ENCODE measurements around the gene PRTN3. TPM values are rescaled to one million over a fixed set of nuclear protein-coding genes. Genes with fewer than 3 reads are reported as not detected.

PRTN3 gene
- total and polyA plus RNA-seq, 4 donors, result 0.17 to 225 (median 1.7) TPM

DNA sequence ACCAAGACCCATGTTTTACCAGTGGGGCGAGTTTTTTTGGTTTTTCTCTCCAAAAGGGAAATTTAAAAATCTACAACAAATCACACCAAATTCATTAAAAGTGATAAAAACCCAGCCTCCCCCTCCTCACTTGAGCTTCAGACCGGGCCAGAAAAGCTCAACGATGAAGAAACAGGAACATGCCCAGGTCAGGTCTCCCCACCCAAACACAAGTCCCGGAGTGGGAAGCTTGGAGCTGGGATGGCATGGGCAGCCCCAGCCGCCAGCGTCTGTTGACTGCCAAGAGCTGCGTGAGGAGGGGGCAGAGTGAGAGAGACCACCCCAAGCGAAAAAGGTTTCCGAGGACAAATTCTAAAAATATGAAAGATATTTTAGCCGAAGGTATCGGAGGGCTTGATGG, 56.2 kb downstream of the PRTN3 start:
- Histone ChIP-seq H3K4me1 (ENCODE audit: control insufficient read depth in 4 of 4, insufficient read depth in 4 of 4, low read length in 3 of 4) (peaks cover 3 to 7% (median 5%) of the 10 kb centered on the region in 4 donors), H3K36me3 (ENCODE audit: control insufficient read depth in 4 of 4, insufficient read depth in 3 of 4, low read depth in 1 of 4, low read length in 3 of 4) (peaks cover 0 to 11% (median 4%) of the 10 kb centered on the region in 4 donors)
- 92% methylated on average over 11 of the region's 11 CpGs for WGBS

More for the DNA sequence above, 56.2 kb downstream of the PRTN3 start:
- no peak for DNase-seq (ENCODE audit: low spot score)
- H3K27ac ChIP-seq (ENCODE audit: low read depth in 1 of 2, low read length in 2 of 2), result no peak overlapping the region
- H3K9me3 ChIP-seq (ENCODE audit: control insufficient read depth in 4 of 4, low read length in 3 of 4), result no peaks in the 10 kb centered on the region
- no peak overlapping the region for H3K9ac ChIP-seq (ENCODE audit: low read depth in 1 of 2, low read length in 2 of 2)
- H3K27me3 ChIP-seq (ENCODE audit: control insufficient read depth in 4 of 4, insufficient read depth in 4 of 4, low read length in 3 of 4), result no peaks in the 10 kb centered on the region
- H3K4me3 ChIP-seq (ENCODE audit: low read depth in 1 of 3, low read length in 3 of 3), result no peak overlapping the region
- TF ChIP-seq RXRA (IDR thresholded peaks at IDR 0.05), result no peak
- TF ChIP-seq, protein P1, sequence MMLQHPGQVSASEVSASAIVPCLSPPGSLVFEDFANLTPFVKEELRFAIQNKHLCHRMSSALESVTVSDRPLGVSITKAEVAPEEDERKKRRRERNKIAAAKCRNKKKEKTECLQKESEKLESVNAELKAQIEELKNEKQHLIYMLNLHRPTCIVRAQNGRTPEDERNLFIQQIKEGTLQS (IDR thresholded peaks at IDR 0.05), result no peak
- no peak for TF ChIP-seq FOXA2 (IDR thresholded peaks at IDR 0.05)
- TF ChIP-seq, protein P2, sequence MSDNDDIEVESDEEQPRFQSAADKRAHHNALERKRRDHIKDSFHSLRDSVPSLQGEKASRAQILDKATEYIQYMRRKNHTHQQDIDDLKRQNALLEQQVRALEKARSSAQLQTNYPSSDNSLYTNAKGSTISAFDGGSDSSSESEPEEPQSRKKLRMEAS (IDR thresholded peaks at IDR 0.05), result no peak
- no peak for TF ChIP-seq FOXA1 (IDR thresholded peaks at IDR 0.05)
- TF ChIP-seq, protein P3, sequence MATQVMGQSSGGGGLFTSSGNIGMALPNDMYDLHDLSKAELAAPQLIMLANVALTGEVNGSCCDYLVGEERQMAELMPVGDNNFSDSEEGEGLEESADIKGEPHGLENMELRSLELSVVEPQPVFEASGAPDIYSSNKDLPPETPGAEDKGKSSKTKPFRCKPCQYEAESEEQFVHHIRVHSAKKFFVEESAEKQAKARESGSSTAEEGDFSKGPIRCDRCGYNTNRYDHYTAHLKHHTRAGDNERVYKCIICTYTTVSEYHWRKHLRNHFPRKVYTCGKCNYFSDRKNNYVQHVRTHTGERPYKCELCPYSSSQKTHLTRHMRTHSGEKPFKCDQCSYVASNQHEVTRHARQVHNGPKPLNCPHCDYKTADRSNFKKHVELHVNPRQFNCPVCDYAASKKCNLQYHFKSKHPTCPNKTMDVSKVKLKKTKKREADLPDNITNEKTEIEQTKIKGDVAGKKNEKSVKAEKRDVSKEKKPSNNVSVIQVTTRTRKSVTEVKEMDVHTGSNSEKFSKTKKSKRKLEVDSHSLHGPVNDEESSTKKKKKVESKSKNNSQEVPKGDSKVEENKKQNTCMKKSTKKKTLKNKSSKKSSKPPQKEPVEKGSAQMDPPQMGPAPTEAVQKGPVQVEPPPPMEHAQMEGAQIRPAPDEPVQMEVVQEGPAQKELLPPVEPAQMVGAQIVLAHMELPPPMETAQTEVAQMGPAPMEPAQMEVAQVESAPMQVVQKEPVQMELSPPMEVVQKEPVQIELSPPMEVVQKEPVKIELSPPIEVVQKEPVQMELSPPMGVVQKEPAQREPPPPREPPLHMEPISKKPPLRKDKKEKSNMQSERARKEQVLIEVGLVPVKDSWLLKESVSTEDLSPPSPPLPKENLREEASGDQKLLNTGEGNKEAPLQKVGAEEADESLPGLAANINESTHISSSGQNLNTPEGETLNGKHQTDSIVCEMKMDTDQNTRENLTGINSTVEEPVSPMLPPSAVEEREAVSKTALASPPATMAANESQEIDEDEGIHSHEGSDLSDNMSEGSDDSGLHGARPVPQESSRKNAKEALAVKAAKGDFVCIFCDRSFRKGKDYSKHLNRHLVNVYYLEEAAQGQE (IDR thresholded peaks at IDR 0.05), result no peak
- TF ChIP-seq NR2F2 (IDR thresholded peaks at IDR 0.05), result no peak
- TF ChIP-seq RAD21 (IDR thresholded peaks at IDR 0.05), result no peak
- TF ChIP-seq EGR1 (IDR thresholded peaks at IDR 0.05; ENCODE audit: low read depth in 2 of 2), result no peak
- TF ChIP-seq, protein P4, sequence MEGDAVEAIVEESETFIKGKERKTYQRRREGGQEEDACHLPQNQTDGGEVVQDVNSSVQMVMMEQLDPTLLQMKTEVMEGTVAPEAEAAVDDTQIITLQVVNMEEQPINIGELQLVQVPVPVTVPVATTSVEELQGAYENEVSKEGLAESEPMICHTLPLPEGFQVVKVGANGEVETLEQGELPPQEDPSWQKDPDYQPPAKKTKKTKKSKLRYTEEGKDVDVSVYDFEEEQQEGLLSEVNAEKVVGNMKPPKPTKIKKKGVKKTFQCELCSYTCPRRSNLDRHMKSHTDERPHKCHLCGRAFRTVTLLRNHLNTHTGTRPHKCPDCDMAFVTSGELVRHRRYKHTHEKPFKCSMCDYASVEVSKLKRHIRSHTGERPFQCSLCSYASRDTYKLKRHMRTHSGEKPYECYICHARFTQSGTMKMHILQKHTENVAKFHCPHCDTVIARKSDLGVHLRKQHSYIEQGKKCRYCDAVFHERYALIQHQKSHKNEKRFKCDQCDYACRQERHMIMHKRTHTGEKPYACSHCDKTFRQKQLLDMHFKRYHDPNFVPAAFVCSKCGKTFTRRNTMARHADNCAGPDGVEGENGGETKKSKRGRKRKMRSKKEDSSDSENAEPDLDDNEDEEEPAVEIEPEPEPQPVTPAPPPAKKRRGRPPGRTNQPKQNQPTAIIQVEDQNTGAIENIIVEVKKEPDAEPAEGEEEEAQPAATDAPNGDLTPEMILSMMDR (IDR thresholded peaks at IDR 0.05; ENCODE audit: low read depth, low read length, missing input control), result no peak
- no peak for TF ChIP-seq HNF4A (conservative IDR thresholded peaks at IDR 0.05)
- TF ChIP-seq YY1 (IDR thresholded peaks at IDR 0.05), result no peak
- TF ChIP-seq ZBTB33 (IDR thresholded peaks at IDR 0.05), result no peak
- TF ChIP-seq GABPA (IDR thresholded peaks at IDR 0.05 in 1 of 2, conservative IDR thresholded peaks at IDR 0.05 in 1 of 2), result no peak
- TF ChIP-seq TAF1 (conservative IDR thresholded peaks at IDR 0.05), result no peak
- TF ChIP-seq SP1 (IDR thresholded peaks at IDR 0.05), result no peak
- no peak for TF ChIP-seq JUND (IDR thresholded peaks at IDR 0.05)

All from liver (tissue), 9 donors.